Amniotic stem cell (primary cell): ENCODE data around the gene CCNL2.
"Not testable (repeated sequence)": the region's sequence is repeated elsewhere in the genome, so short reads cannot be mapped to it uniquely, and the experiment has no call there.

Source experiments
- DNase-seq: peaks from one replicate; lab custom pipeline; 2025; lab: John Stamatoyannopoulos, UW

CCNL2 gene

DNA sequence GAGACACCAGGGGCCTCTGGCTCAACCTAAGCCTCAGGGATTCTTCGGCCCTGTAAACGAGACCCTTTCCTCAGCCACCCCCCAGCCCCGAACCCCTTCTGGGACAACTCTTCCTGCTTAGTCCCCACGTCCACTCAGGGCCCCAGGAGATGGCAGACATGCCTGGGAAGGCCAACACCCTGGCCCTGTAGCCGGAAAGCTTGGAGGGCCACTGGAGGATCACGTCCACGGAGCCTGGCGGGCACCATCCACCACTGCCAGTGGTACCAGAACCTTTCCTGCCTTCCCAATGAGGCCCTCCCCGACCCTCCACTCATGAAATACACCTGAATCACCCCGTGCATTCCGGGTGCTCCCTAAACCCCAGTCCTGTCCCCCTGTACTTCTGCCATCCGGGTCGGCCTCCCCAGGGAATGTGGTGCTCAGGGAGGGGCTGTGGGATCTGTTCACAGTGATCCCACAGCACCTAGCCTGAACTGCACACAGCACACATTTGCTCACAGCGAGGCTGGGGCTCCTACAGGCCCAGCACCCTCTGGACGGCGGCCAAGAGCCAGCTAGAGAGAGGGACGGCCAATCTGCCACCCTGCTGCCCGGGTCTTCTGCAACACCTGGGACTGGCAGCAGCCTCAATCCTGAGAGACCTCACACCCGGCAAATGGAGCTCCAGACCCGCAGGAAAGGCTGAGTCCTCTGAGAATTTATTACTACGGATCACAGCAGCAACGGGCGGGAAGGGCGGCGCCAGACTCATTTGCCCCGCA is 25.9 kb downstream of the CCNL2 start:
- DNase-seq: no peak

DNA sequence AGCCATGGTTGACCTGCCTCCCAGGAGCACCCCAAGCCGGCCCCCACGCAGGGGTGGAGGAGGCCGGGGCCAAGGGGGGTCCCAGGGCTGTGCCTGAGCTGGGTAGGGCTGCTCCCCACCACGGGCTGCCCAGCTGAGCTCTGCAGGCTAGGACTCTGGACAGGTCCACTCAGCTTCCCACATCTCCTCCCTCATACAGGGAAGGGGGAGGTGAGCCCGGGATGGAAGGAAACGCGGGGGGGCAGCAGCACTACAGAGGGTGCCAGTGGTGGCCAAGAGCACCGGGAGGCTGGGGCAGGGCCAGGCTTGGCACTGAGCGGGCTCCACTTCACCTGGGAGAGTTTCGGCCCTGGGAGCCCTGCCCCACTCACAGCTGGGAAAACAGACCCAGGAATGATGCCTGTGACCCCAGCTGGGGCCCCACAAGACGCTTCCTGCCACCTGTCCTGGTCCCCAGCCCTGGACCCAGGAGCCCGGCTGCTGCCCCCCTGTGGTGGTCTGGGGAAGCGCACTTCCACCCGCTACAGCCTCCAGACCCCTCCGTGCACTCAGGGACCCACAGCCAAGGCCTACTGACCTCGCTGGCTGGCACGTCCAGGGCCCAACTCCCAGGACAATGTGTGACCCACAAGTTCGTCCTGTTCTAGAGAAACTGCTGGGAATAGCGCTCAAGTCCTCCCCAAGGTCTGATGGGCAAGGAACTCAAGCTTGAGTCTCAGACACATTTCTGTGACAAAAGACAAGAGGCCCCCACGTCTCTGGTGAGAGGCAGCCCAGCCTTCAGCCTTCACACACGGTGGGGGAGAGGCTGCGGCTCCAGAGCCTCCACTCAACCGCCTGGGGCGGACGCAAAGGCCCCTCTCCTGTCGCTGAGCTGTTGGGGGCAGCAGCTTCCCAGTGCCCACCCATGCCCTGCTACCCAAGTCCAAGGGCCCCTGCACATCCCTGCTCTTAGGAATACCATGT is 27.1 kb downstream of the CCNL2 start:
- no peak for DNase-seq

DNA sequence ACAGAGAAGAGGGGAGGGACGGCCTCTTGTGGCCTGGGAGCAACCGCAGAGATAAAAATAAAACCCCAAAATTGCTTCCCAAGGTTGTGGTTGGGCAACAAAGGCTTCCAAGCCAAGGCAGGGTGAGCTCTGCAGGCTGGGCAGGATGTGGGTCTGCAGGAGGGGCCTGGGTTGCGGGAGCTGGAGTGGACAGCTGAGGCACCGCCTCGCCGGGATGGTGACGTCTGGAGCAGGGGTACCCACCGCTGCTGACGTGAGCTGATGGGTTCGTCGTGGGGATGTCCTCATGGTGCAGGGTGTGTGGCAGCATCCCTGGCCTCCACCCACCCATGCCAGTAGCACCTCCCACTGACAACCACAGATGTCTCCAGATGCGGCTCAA is 27.8 kb downstream of the CCNL2 start:
- DNase-seq: no peak

DNA sequence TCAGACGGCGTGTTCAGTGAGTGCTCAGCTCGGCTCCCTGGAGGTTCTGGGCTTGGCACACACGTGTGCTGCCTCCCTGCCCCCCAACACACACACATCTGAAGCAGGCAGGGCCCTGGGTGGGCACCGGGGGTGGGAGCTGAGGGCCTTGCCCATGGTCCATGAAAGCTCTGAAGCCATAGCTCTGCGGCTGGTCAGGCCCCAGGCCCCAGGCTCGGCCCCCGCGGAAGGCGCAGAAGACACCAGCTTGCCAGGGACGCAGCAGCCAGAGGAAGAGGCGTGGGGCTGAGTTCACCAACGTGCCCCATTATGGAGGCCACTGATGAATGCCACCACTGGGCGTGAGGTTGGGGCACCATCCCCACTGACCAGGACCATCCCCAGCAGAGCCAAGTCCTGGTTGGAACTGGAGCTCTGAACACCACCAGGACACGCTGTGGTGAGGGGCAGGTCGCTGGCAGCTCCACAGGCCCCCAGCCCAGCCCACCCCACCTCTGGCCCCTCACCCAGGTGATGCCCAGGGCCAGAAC is 28.3 kb downstream of the CCNL2 start:
- DNase-seq: no peak

DNA sequence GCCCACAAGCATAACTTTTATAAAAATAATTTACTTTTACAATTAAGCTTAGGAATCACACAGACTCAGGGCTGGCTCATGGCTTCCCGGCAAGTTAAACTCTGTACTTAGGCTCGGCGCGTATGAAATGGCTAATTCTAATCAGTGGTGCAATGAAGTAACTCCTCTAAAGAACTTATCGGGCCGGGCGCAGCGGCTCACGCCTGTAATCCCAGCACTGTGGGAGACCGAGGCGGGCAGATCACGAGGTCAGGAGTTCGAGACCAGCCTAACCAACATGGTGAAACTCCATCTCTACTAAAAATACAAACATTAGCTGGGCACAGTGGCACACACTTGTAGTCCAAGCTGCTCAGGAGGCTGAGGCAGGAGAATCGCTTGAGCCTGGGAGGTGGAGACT is 29.0 kb downstream of the CCNL2 start:
- not testable (repeated sequence) for DNase-seq

DNA sequence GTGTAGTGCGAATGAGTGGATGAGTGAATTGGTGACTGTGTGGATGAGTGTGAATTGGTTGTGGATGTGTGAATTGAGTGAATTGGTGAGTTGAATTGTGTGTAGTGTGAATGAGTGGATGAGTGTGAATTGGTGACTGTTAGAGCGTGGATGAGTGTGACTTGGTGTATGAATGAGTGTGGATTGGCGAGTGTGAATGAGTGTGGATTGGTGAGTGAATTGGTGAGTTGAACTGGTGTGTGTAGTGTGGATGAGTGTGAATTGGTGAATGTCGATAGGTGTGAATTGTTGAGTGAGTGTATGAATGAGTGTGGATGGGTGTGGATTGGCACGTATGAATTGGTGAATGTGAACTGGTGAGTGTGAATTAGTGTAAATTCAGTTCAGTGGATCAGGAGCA is 31.8 kb downstream of the CCNL2 start:
- no peak for DNase-seq

DNA sequence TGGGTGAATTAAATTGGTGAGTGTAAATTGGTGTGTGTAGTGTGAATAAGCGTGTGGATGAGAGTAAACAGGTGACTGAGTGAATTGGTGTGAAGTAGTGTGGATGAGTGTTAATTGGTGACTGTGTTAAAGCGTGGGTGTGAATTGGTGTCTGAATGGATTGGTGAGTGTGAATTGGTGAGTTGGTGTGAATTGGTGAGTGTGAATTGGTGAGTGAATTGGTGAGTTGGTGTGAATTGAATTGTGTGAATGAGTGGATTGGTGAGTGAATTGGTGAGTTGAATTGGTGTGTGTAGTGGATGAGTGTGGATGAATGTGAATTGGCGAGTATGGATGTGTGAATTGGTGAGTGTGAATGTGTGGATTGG is 32.5 kb downstream of the CCNL2 start:
- DNase-seq: no peak

DNA sequence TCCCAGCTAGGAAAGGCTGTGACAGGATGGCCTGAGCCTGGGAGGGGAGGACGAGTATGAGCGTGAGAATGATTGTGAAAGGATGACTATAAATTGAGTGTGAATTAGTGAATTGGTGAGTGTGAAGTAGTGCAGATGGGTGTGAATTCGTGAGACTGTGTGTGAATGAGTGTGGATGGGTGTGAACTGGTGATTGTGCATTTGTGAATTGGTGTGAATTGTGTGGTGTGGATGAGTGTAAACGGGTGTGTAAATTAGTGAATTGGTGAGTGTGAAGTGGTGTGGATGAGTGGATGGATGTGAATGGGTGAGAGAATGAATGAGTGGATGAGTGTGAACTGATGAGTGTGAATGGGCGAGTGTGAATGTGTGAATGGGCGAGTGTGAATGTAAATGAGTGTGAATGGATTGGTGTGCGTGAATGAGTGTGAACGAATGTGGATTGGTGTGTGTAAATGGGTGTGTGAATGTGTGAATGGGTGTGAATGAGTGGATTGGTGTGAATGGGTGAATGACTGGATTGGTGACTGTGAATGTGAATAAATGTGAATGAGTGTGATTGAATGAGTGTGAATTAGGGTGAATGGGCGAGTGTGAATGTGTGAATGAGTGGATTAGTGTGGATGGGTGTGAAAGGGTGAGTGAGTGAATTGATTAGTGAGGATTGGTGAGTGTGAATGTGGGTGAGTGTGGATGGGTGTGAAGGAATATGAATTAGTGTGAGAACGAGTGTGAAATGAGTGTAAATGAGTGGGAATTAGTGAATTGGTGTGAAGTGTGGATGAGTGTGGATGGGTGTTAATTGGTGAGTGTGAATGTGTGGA is 33.0 kb downstream of the CCNL2 start:
- DNase-seq: no peak

DNA sequence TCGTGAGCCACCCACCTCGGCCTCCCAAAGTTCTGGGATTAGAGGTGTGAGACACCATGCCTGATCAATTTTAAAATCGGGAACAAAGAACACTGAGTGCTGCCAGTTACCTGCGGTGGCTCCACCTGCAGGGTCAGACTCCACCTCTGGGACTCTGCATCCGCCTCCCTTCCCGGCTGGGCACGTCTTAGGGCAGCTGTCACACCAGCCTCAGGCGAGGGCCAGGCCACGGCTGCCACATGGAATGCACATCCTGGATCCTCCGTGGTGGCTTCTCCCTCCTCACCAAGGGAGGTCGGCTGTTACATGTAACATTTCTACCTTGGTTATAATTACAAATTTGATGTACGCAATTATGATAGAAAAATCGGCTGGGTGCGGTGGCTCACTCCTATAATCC is 34.9 kb downstream of the CCNL2 start:
- DNase-seq: no peak

DNA sequence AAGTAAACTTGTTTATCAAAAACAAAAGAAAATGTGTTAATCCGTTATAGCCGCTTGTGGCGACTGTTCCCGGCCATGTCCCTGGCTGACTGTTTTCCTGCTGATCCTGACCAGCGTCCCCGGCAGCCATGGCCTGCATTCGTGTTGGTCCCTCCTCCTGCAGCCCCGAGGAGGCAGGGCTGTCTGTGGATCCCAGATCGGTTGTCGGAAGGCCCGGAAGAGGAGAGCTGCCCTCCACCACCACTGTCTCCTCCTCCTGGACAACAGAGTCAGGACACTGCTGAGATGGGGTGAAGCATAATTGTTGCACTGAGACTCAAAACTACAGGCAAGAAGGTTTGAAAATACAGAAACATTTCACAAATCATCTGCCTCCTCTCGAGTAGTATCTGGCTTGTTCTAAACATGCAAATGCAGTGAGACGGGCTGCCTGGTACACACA is 37.1 kb downstream of the CCNL2 start:
- DNase-seq: peak; percentile 61

DNA sequence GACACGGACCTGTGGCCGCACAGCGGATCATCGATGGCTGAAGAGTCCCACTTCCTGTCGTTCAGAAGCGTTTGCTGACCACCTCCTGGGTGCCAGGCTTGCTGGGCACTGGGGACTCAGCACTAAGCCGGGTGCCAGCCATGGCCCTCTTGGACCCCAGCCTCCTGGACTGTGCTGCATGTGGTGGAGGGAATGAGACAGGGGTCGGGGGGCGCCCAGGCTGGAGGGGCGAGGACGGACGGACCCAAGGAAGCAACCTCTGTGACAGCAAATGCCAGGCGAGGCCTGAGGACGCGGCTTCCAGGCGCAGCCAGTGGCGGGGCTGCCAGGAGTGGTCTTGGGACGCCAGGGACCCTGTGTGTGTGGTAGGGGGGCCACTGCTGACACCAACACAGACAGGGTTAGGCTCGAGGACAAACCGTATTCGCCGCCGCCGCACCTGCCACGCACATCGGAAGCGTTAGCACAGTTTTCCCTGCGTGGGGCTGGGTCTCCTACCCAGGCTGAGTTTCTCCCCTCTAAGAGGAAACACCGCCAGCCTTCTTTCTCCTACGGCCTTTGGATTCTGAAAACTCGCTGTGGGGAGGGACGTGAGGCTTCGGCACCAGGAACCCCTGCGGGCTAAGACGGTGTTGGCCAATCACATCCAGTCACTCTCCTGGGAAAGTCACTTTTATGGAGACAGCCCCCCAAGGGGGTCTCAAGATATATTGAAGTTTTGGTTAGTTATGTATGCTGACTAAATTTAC is 37.7 kb downstream of the CCNL2 start:
- no peak for DNase-seq

DNA sequence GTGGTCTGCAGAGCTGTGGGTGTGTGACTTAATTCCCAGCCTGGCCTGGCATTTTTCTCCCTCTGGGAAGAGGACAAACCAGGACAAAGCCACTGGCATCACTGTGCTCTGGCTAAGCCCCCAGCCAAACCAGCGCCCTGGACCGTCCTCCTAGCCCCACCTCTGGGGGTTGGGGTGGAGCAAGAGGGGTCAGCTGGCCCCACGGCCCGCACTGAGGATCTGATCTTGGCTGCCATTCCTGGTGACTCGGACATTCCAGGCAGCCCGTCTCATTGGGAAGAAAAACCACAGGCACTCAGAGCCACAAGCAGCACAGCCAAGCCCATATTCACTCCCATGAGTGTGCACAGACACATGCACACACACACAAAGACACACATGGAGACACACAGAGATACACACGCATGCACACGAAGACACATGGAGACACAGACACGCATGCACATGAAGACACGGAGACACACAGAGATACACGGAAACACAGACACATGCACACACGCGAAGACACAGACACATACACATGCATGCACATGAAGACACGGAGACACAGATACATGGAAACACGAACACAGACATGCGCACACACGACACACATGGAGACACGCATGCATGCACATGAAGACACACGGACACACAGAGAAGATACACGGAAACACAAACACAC is 38.5 kb downstream of the CCNL2 start:
- peak; percentile 87 for DNase-seq

DNA sequence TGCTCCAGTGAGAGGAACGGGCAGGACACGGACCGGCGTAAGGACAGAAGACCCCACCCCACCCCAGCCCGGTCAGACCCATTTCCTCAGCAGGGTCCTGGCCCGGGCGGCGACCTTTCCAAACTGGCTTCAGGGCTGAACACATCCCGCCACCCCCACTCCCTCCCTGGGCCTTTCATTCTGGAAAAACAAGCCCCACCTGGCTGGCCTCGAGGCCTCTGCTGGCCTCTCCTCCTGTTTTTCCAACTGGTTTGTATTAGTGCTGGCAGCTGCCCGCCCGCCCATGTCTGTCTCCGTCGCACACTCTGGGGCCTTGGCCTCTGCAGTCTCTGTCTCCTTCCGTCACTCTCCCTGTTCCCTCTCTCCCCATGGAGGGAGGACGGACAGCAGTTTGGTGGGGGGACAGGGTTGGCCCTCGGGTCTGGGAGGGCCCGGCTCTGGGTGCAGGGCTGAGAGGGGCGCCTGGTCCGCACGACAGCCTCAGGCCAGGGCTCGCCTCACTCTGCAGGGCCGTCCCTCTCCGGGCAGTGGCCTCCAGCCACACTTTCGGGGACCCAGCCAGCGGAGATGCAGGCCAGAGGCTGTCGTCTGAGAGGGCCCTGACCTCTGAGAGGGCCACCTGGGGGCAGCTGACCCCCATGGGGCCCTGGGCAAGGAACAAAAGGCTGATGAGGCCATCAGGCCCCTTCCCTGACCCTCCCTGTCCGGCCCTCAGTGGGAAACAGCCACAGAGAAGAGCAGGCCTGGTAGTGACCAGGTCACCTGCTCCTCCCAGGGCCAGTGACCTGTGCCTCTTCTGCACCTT is 39.3 kb downstream of the CCNL2 start:
- peak; percentile 71 for DNase-seq

DNA sequence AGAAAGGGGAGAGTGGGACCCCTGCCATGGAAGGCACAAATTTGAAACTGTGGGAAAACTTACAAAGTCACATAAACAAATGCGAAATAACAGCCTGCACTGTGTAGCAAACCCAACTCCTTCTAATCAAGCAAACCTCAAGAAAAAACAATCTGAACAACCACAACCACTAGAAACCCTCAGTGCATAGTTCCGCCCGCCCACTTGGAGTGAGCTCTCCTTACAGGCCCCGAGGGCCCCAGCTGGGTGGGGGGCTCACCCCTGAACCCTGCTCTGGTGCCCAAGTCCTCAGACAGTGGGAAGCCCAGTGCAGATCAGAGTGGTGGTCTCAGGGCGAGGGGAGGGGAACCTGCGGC is 39.8 kb downstream of the CCNL2 start:
- no peak for DNase-seq

DNA sequence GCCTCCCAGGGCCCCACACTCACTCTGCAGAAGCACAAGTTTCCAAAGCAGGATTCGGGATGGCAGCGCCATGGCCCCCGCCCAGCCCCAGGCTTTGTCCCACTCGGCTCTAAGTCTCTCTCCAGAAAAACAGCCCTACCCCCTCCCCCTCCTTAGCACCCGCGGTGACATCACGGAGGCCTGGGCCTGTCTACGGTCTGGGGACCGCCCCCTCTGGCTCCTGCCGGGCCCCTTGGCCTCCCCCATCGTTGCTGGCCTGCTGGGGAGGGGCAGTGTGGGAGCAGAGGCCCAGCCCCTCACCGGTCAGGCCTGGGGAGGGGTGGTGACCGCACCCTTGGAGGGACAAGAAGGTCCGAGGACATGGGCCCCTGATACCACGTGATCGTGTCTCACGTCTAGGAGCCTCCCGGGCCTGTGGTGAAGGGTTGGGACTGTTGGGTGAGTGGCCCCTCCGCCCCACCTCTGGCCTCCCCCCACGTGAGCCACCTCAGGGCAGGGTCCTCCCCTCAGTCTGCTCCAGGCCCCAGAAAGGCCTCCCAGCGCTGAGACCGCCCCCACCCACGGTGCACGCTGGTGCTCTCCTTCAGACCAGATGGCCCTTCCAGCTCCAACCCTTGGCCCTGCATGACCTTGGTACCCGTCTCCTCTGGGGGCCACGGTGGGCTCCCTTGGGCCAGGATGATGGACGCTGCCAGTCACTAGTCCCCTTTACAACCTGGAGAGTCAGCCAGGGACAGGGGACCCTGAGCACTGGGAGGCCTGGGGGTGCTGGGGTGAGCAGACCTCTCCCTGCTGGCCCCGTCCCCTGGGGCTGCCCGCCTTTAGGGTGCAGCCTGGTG is 40.5 kb downstream of the CCNL2 start, which contains the start of gene MXRA8:
Gene MXRA8, minus strand, starts transcription at position 123 of the 839 bp plus-strand sequence. Its CDS starts 51 bp downstream, at position 72.
- peak; percentile 66 for DNase-seq

DNA sequence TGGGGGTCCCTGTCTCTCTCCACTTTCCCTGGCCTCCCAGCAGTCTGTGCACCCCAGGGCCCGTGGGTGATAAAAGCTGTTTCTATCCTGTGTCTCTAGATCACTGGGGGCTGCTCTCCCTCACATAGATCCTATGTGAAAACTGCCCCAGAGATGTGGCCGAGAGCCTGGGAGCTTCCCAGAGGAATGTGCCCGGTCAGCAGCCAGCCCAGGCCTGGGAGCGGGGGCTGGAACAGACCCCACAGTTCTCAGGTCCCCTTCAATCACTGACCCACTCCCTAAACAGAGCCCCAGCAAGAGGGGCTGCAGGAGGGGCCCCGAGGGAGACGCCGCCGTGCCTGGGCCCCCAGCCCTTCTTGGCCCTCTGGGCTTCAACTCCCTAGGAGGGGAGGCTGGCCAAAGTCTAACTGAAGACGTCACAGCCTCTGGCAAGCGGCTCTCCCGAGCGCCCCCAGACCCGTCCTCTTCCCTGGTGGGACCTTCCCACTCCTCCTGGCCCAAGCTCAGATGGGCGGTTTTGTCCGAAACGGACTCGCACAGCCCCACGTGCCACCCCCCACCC is 41.2 kb downstream of the CCNL2 start:
- DNase-seq: no peak

DNA sequence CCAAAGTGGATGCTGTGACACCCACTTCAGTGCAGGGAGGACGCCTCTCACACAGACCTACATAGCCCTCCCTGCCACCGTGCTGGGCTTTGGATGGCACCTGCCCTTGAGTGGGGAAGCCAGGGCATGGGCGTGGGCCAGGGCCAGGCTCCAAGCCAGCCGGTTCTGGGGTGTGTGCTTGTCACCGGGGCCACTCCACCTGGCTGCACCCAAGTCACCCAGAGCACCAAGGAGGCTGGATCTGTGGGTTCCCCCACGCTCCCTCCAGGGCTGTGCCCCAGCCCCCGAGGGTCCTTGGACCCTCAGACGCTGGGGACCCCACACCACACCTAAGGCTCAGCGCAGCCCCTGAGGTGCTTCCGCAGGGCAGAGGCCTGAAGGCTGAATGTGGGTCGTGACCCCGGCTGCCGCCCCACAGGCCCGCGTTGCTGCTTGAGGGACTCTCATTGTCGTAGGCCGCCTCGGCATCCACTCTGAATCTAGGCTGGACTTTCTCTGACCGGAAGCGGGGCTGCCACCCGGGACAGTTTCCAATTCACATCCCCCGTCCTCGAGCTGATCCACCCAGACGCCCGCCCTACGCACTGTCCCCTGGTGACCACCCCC is 42.2 kb downstream of the CCNL2 start:
- DNase-seq: no peak

DNA sequence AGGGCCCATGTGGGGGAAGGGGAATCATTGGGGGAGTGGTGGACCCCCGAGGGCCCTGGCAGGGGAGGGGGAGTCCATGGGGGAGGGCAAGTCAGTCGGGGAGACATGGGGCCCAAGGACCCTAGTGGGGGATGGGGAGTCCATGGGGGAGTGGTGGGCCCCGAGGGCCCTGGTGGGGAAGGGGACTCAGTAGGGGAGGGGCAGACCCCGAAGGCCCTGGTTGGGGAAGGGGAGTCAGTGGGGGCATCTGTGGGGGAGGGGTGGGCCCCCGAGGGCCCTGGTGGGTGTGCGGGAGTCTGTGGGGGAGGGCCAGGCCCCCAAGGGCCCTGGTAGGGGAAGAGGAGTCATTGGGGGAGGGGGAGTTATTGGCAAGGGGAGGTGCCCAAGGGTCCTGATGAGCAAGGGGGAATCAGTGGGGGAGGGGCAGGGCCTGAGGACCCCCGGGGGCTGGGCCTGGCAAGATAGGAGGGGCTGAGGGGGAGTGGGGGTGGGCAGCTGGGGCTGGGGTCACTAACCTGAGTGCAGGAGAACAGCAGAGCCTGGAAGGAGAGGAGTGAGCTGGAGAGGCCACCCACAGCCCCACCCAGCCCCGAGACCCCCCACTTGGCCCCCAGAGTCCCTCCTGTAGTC is 42.9 kb downstream of the CCNL2 start:
- DNase-seq: no peak
